GM21526 (cell line): Measurements from ENCODE around the gene VARS1.

ENCODE experiments used
- ATAC-seq: cut with Tn5 transposase; IDR thresholded peaks from one replicate; pipeline ENCODE4 v1.9.1; 2021; ENCODE audit warnings: moderate library complexity; ENCODE audit not compliant: unreplicated experiment, low FRiP score

The VARS1 gene

GRCh38 chr6:31749301-31750036 is 46.1 kb downstream of the VARS1 start:
- ATAC-seq: no peak
